GM12878 (cell line): ENCODE measurements around the gene TNRC6B. TPM values are rescaled to one million over a fixed set of nuclear protein-coding genes. Genes with fewer than 3 reads are reported as not detected.

ENCODE experiments used
- ATAC-seq: fragments of 200-7000 bp; cut with Tn5 transposase; 3 replicates; pipeline ENCODE4 v1.9.1; 2020; ENCODE audit warnings: mild to moderate bottlenecking, moderate library complexity
- BruUV-seq: library from RNA; stranded (reverse); fragments of 400-500 nt; replicated peaks from 2 replicates; lab custom pipeline; 2021; lab: Mats Ljungman, UMichigan
- CTCF ChIA-PET: fragments of 300-600 bp; sonication (Branson Sonifier 250); formaldehyde crosslinking; extraction: SDS; loops from one replicate; lab custom pipeline; 2021; ENCODE audit warnings: inconsistent platforms; lab: Yijun Ruan, JAX
- POLR2A ChIA-PET: fragments of 350-600 bp; formaldehyde crosslinking; extraction: SDS; loops from one replicate; lab custom pipeline; 2021; ENCODE audit warnings: inconsistent platforms; lab: Charles Lee
- RAD21 ChIA-PET: fragments of 300-600 bp; sonication (Branson Sonifier 250); formaldehyde crosslinking; loops from one replicate; lab custom pipeline; 2023; ENCODE audit warnings: antibody characterized with exemption; ENCODE audit not compliant: unreplicated experiment; lab: Charles Lee
- SMC1A ChIA-PET: fragments of 300-600 bp; sonication (Branson Sonifier 250); formaldehyde crosslinking; loops from one replicate; lab custom pipeline; 2023; ENCODE audit not compliant: unreplicated experiment, uncharacterized antibody; lab: Charles Lee
- DNase-seq: peaks from one replicate; pipeline ENCODE4 v3.0.0-alpha.2; 2011; ENCODE audit warnings: low read depth, low spot score
- FAIRE-seq: peaks from 3 replicates; lab custom pipeline; 2011; peaks lifted over from hg19 to GRCh38; lab: Jason Lieb, UNC
- H2AFZ ChIP-seq: 2 replicates; pipeline ENCODE4 v1.6.0; 2011; ENCODE audit warnings: low read depth, low read length, control low read depth; ENCODE audit not compliant: control insufficient read depth
- H3K27ac ChIP-seq: 2 replicates; pipeline ENCODE4 v1.5.1; 2011; ENCODE audit warnings: control low read depth; ENCODE audit not compliant: control insufficient read depth, insufficient read depth
- H3K27me3 ChIP-seq, 2 experiments: replicated peaks in 1 of 2; 2 replicates each; pipeline versions ENCODE4 v1.6.0 to v1.6.1; 2011; ENCODE audit warnings: low read length in 1 of 2; ENCODE audit not compliant: control insufficient read depth in 2 of 2, insufficient read depth in 2 of 2
- H3K36me3 ChIP-seq, 2 experiments: 2 replicates each; pipeline ENCODE4 v1.5.1; 2011; ENCODE audit warnings: low read length in 1 of 2; ENCODE audit not compliant: control insufficient read depth in 2 of 2, insufficient read depth in 2 of 2
- H3K4me1 ChIP-seq: 2 replicates; pipeline ENCODE4 v1.6.1; 2011; ENCODE audit warnings: mild to moderate bottlenecking, low read length, moderate library complexity, mixed read lengths; ENCODE audit not compliant: control insufficient read depth, insufficient read depth
- H3K4me2 ChIP-seq: 2 replicates; pipeline ENCODE4 v1.6.0; 2011; ENCODE audit warnings: control low read depth; ENCODE audit not compliant: control insufficient read depth, insufficient read depth
- H3K4me3 ChIP-seq: fragments of 200-600 bp; sonication (generic); 2 replicates; pipeline ENCODE4 v1.5.1; 2016
- H3K79me2 ChIP-seq: 2 replicates; pipeline ENCODE4 v1.6.0; 2011; ENCODE audit warnings: low read length; ENCODE audit not compliant: control insufficient read depth, insufficient read depth
- H3K9ac ChIP-seq: 2 replicates; pipeline ENCODE4 v1.8.0; 2011; ENCODE audit warnings: low read length, control low read depth, mixed read lengths; ENCODE audit not compliant: control insufficient read depth, insufficient read depth
- H3K9me3 ChIP-seq: replicated peaks from 3 replicates; pipeline ENCODE4 v1.5.1; 2011; ENCODE audit warnings: mild to moderate bottlenecking, low read length; ENCODE audit not compliant: control insufficient read depth, insufficient read depth
- H4K20me1 ChIP-seq: 2 replicates; pipeline ENCODE4 v1.6.0; 2011; ENCODE audit not compliant: control insufficient read depth, insufficient read depth
- ATF2 ChIP-seq: IDR thresholded peaks from 2 replicates; pipeline ENCODE4 v1.6.1; 2012; ENCODE audit warnings: low read length, inconsistent platforms
- BCL3 ChIP-seq: IDR thresholded peaks from 2 replicates; pipeline ENCODE4 v1.6.1; 2011; ENCODE audit warnings: borderline replicate concordance, low read depth, mild to moderate bottlenecking, moderate library complexity, low read length; ENCODE audit not compliant: insufficient read depth, poor library complexity, severe bottlenecking
- CBX3 ChIP-seq: fragments of 200-600 bp; sonication (generic); IDR thresholded peaks from 2 replicates; pipeline ENCODE4 v1.6.1; 2016; ENCODE audit warnings: low read depth, borderline replicate concordance
- CHD2 ChIP-seq: IDR thresholded peaks from 2 replicates; pipeline ENCODE4 v1.6.1; 2011; ENCODE audit warnings: low read depth, low read length, improper control_type of control experiment, borderline replicate concordance
- IKZF1 ChIP-seq: fragments of 450-650 bp; conservative IDR thresholded peaks from 2 replicates; pipeline ENCODE4 v1.6.1; 2017; ENCODE audit warnings: antibody characterized with exemption, mild to moderate bottlenecking
- IRF3 ChIP-seq: fragments of 450-650 bp; IDR thresholded peaks from 2 replicates; pipeline ENCODE4 v1.6.1; 2014; ENCODE audit warnings: mild to moderate bottlenecking
- IRF5 ChIP-seq: fragments of 450-650 bp; IDR thresholded peaks from 2 replicates; pipeline ENCODE4 v1.6.1; 2017; ENCODE audit warnings: borderline replicate concordance
- LARP7 ChIP-seq: fragments of 450-650 bp; IDR thresholded peaks from 2 replicates; pipeline ENCODE4 v1.6.1; 2017; ENCODE audit warnings: mild to moderate bottlenecking
- PAX5 ChIP-seq: IDR thresholded peaks from 2 replicates; pipeline ENCODE4 v1.6.1; 2011; ENCODE audit warnings: low read depth, low read length, borderline replicate concordance
- PAX8 ChIP-seq: fragments of 450-650 bp; IDR thresholded peaks from 2 replicates; pipeline ENCODE4 v1.6.1; 2017; ENCODE audit warnings: mild to moderate bottlenecking, moderate library complexity
- PKNOX1 ChIP-seq: fragments of 450-650 bp; IDR thresholded peaks from 2 replicates; pipeline ENCODE4 v1.6.1; 2016; ENCODE audit warnings: mild to moderate bottlenecking
- STAT1 ChIP-seq: fragments of 450-650 bp; conservative IDR thresholded peaks from 2 replicates; pipeline ENCODE4 v1.6.1; 2014; ENCODE audit warnings: antibody characterized with exemption, mild to moderate bottlenecking
- TARDBP ChIP-seq: IDR thresholded peaks from 2 replicates; pipeline ENCODE4 v1.6.1; 2016; ENCODE audit warnings: borderline replicate concordance
- WGBS: methylation state at CpG from one replicate; pipeline ENCODE4 v1.1.6; 2016; ENCODE audit warnings: low lambda C conversion rate; ENCODE audit not compliant: insufficient replicate concordance, insufficient coverage; ENCODE audit errors: missing lambda C conversion rate; 5-methylcytosine and 5-hydroxymethylcytosine counted together
- in situ Hi-C: fragments of 300-500 bp; cut with MboI; formaldehyde crosslinking; loops from 9 replicates; pipeline ENCODE4 v1.14.3; 2018; ENCODE audit warnings: mixed read lengths
- intact Hi-C: fragments of 100-400 bp; cut with micrococcal nuclease; formaldehyde crosslinking; loops from one replicate; pipeline ENCODE4 v1.14.2; 2022; ENCODE audit not compliant: unreplicated experiment
- polyA plus RNA-seq, 11 experiments: library from polyadenylated mRNA; depleted of rRNA in 4 of 11; unstranded in 6 of 11; stranded (reverse) in 5 of 11; fragments of >200 nt; fragmentation: Nextera tagmentation in 4 of 11; fragmentation: Illumina TruSeq in 1 of 11; extraction: Ambion mirVana in 4 of 11; extraction: Trizol in 1 of 11; gene quantifications; 1 replicate in 1 of 11; 2 replicates in 10 of 11; pipeline versions ENCODE4 v1.2.1 to v1.2.3, GENCODE V29; 2011 to 2016; ENCODE audit warnings: inconsistent platforms in 2 of 11, missing spikeins in 2 of 11, low read depth in 1 of 11
- total RNA-seq, 4 experiments: library from RNA; depleted of rRNA in 3 of 4; stranded (reverse); fragments of >200 nt in 3 of 4; fragmentation: Illumina TruSeq in 1 of 4; extraction: Trizol in 1 of 4; gene quantifications; 2 replicates each; pipeline versions ENCODE4 v1.2.1 to v1.2.3, GENCODE V29; 2013 to 2021

Gene TNRC6B
- total and polyA plus RNA-seq, 10 of the 15 experiments (the other 5 are each of a cell fraction or from before 2014, with no cell fraction given): 3.6 to 32.8 (median 16.4) TPM

GRCh38 chr22:40178417-40179409 is 988 bp downstream of the TNRC6B start:
- RAD21 ChIA-PET: interaction anchor here (0.6 to 5.0 kb wide), 12 partner anchors 14 to 720 kb away, joined by 3 to 45 read pairs (median 4); partner anchors contain the start of gene ADSL
- CTCF ChIA-PET: interaction anchor here (0.9 to 3.8 kb wide), 7 partner anchors 9 to 168 kb away, joined by 3 to 26 read pairs (median 4); partner anchors contain the start of gene ADSL
- POLR2A ChIA-PET: interaction anchor here (0.6 to 2.7 kb wide), 10 partner anchors 16 to 915 kb away, joined by 3 to 16 read pairs (median 4); partner anchors contain the start of gene ADSL
- no peak overlapping the region; the same call in none of the 2 replicates for H2AFZ ChIP-seq
- peak overlapping the region; percentile 59 for H3K4me3 ChIP-seq
- DNase-seq (no peak), FAIRE-seq (peak; percentile 73), ATAC-seq (peak; percentile 59)
- H3K4me1 ChIP-seq: peaks cover 9% of the 10 kb centered on the region
- intact Hi-C loops: loop anchor here (2.0 kb wide), 1 partner anchor 134 kb away; no protein-coding TSS in a partner anchor
- no peaks in the 10 kb centered on the region for H4K20me1 ChIP-seq
- WGBS: under 1% methylated on average over 17 of the region's 17 CpGs
- H3K27me3 ChIP-seq: no peaks in the 10 kb centered on the region
- peak overlapping the region; percentile 76 for H3K27ac ChIP-seq
- no peaks in the 10 kb centered on the region for H3K36me3 ChIP-seq
- in situ Hi-C loops: no loop called here
- no TSS peak for BruUV-seq
- H3K79me2 ChIP-seq: peaks cover 53% of the 10 kb centered on the region
- H3K4me2 ChIP-seq: peak overlapping the region; percentile 94
- H3K9me3 ChIP-seq: no peaks in the 10 kb centered on the region
- SMC1A ChIA-PET: interaction anchor here (1.0 to 5.4 kb wide), 17 partner anchors 9 to 355 kb away, joined by 3 to 43 read pairs (median 5); partner anchors contain the start of gene ADSL
- H3K9ac ChIP-seq: peak overlapping the region; percentile 77
- TF ChIP-seq BCL3 (no peak), PAX8 (no peak), IRF3 (no peak), IRF5 (no peak), ATF2 (peak; percentile 83), CHD2 (0 out of 2 replicates have a peak, but pooled peaks have one; percentile 26), PAX5 (0 out of 2 replicates have a peak, but pooled peaks have one; percentile 43), IKZF1 (peak; percentile 40; the same call in 1 of the 2 replicates), PKNOX1 (no peak), STAT1 (no peak), TARDBP (no peak), LARP7 (no peak), CBX3 (no peak)
